SU-DHL-6 (cell line): ENCODE data around the gene EIF2B2.

Source experiments
- H2AFZ ChIP-seq: fragments of 200-600 bp; sonication (generic); 2 replicates; pipeline ENCODE4 v1.6.1; 2014; ENCODE audit warnings: low read depth, mild to moderate bottlenecking, moderate library complexity, mixed read lengths, antibody characterized with exemption, low read length; ENCODE audit not compliant: severe bottlenecking
- H3F3A ChIP-seq: fragments of 200-600 bp; shearing (Covaris generic); 2 replicates; pipeline ENCODE4 v1.6.0; 2016; ENCODE audit warnings: antibody characterized with exemption, mild to moderate bottlenecking; ENCODE audit not compliant: insufficient read depth
- H3K27ac ChIP-seq: fragments of 200-600 bp; sonication (generic); 2 replicates; pipeline ENCODE4 v1.5.1; 2016; ENCODE audit warnings: low read depth, mild to moderate bottlenecking, low read length, moderate library complexity, mixed read lengths
- H3K27me3 ChIP-seq: fragments of 200-600 bp; sonication (generic), shearing (Covaris generic); 2 replicates; pipeline ENCODE4 v1.6.0; 2014; ENCODE audit warnings: mild to moderate bottlenecking, low read length
- H3K36me3 ChIP-seq: fragments of 200-600 bp; sonication (generic); 2 replicates; pipeline ENCODE4 v1.6.1; 2014; ENCODE audit warnings: mild to moderate bottlenecking, low read length, mixed read lengths
- H3K4me2 ChIP-seq: fragments of 300-600, 200-600 bp; shearing (Covaris generic), sonication (generic); 2 replicates; pipeline ENCODE4 v1.6.0; 2014; ENCODE audit warnings: low read length, low read depth, mild to moderate bottlenecking; ENCODE audit not compliant: poor library complexity, severe bottlenecking
- H3K4me3 ChIP-seq: fragments of 200-600 bp; sonication (generic); 2 replicates; pipeline ENCODE4 v1.5.1; 2014; ENCODE audit warnings: antibody characterized with exemption, low read length, mild to moderate bottlenecking, mixed read lengths; ENCODE audit not compliant: insufficient read depth, poor library complexity, severe bottlenecking
- H3K79me2 ChIP-seq: fragments of 200-600 bp; sonication (generic); 2 replicates; pipeline ENCODE4 v1.6.1; 2014; ENCODE audit warnings: mild to moderate bottlenecking, low read length, moderate library complexity; ENCODE audit not compliant: insufficient read depth
- H3K9ac ChIP-seq: fragments of 200-600 bp; sonication (generic); 2 replicates; pipeline ENCODE4 v1.7.0; 2014; ENCODE audit warnings: mild to moderate bottlenecking, low read length
- H3K9me2 ChIP-seq: fragments of 200-600 bp; sonication (generic); replicated peaks from 2 replicates; pipeline ENCODE4 v1.6.1; 2014; ENCODE audit warnings: low read length; ENCODE audit not compliant: insufficient read depth
- H3K9me3 ChIP-seq: fragments of 200-600 bp; sonication (generic); 2 replicates; pipeline ENCODE4 v1.6.1; 2014; ENCODE audit warnings: low read length, mixed read lengths; ENCODE audit not compliant: insufficient read depth
- H4K20me1 ChIP-seq: fragments of 200-600 bp; sonication (generic); 2 replicates; pipeline ENCODE4 v1.6.1; 2014; ENCODE audit warnings: low read depth, mild to moderate bottlenecking, antibody characterized with exemption, low read length, moderate library complexity, mixed read lengths
- CTCF ChIP-seq: fragments of 200-600 bp; sonication (generic); IDR thresholded peaks from one replicate; pipeline ENCODE4 v1.5.1; 2017; ENCODE audit warnings: antibody characterized with exemption, mild to moderate bottlenecking, low read length, moderate library complexity; ENCODE audit not compliant: insufficient read depth, poor library complexity, severe bottlenecking
- EZH2phosphoT487 ChIP-seq: fragments of 200-600 bp; sonication (generic), shearing (Covaris generic); conservative IDR thresholded peaks from 2 replicates; pipeline ENCODE4 v1.6.1; 2018; ENCODE audit warnings: mild to moderate bottlenecking, antibody characterized with exemption, low read length, moderate library complexity, mixed read lengths

Gene EIF2B2

GRCh38 chr14:75049136-75049535 is 46.4 kb downstream of the EIF2B2 start:
- no peaks in the 10 kb centered on the region for H3K27me3 ChIP-seq
- TF ChIP-seq EZH2phosphoT487 (no peak), CTCF (no peak)
- H3K9me2 ChIP-seq = no peaks in the 10 kb centered on the region
- no peaks in the 10 kb centered on the region for H4K20me1 ChIP-seq
- H3K4me2 ChIP-seq = no peak overlapping the region
- H3K79me2 ChIP-seq = peaks cover 24% of the 10 kb centered on the region; the same call in 1 of the 2 replicates
- H3K4me3 ChIP-seq = no peak overlapping the region
- no peak overlapping the region for H3K27ac ChIP-seq
- no peaks in the 10 kb centered on the region for H3K36me3 ChIP-seq
- no peak overlapping the region for H2AFZ ChIP-seq
- no peak overlapping the region for H3K9ac ChIP-seq
- peaks cover 28% of the 10 kb centered on the region for H3F3A ChIP-seq
- H3K9me3 ChIP-seq = no peaks in the 10 kb centered on the region

- no peaks in the 10 kb centered on the region for H3K36me3 ChIP-seq
- H3K9me2 ChIP-seq = no peaks in the 10 kb centered on the region
- H3K27ac ChIP-seq = no peak overlapping the region
- H3K4me2 ChIP-seq = peak overlapping the region; percentile 81
- TF ChIP-seq CTCF = no peak
- TF ChIP-seq EZH2phosphoT487 = no peak
- H3K9ac ChIP-seq = no peak overlapping the region
- H4K20me1 ChIP-seq = no peaks in the 10 kb centered on the region
- no peak overlapping the region for H2AFZ ChIP-seq
- peaks cover 18% of the 10 kb centered on the region; the same call in 1 of the 2 replicates for H3K79me2 ChIP-seq
- H3K9me3 ChIP-seq = no peaks in the 10 kb centered on the region
- peaks cover 34% of the 10 kb centered on the region for H3F3A ChIP-seq
- H3K4me3 ChIP-seq = no peak overlapping the region
- H3K27me3 ChIP-seq = no peaks in the 10 kb centered on the region
Measured at GRCh38 chr14:75049731-75050201, 47.0 kb downstream of the EIF2B2 start.

- peak within 1 kb of the TSS; percentile 81 for H3K4me2 ChIP-seq
- H3K27me3 ChIP-seq = no peaks in the 10 kb centered on the region
- peak within 1 kb of the TSS; percentile 91 for H3K9ac ChIP-seq
- peaks cover 9% of the 10 kb centered on the region; the same call in 1 of the 2 replicates for H3K79me2 ChIP-seq
- H3F3A ChIP-seq = peaks cover 34% of the 10 kb centered on the region
- H3K9me2 ChIP-seq = no peaks in the 10 kb centered on the region
- no peaks in the 10 kb centered on the region for H4K20me1 ChIP-seq
- peak within 1 kb of the TSS; percentile 89 for H2AFZ ChIP-seq
- H3K27ac ChIP-seq = peak within 1 kb of the TSS; percentile 54
- H3K9me3 ChIP-seq = no peaks in the 10 kb centered on the region
- TF ChIP-seq EZH2phosphoT487 (no peak), CTCF (no peak)
- H3K4me3 ChIP-seq = peak within 1 kb of the TSS; percentile 70
- H3K36me3 ChIP-seq = peaks cover 6% of the 10 kb centered on the region
Measured at GRCh38 chr14:75050852-75051555, 48.3 kb downstream of the EIF2B2 start, which contains the start of gene MLH3. MLH3 (minus strand) TSS chr14:75051467; CDS start chr14:75049655, 1,812 bp downstream.
